CD4-positive, alpha-beta T cell treated with Interleukin-4 for 1 hour (primary cell): ENCODE data around the gene LEFTY1.
A peak's percentile ranks its signal among the peaks of the same experiment; 100 is the strongest.

Source experiments
- DNase-seq, 2 donors: peaks; one replicate each; pipeline ENCODE4 v3.0.0-alpha.2; 2020 to 2022

The LEFTY1 gene

DNA sequence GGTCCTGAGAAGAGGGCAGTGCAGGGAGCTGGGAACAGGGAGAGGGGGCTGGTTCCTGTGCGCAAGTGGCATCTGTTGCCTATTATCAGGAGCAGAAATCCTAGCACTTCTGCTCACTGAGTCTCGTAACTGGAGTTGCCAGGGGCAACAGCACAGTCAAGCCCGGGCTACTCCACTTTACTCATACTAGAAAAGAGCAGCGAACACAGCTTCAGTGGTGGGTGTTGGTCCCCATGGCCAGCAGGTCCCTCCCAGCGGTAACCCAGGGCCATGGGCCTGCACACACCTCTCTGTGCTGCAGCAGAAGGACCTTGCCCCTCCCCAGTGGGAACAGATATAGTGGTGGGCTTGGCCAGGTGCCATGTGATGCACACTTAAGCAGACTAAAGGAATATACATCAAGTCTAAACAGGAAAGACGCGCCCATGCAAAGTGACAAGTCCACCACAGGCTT is 26.6 kb upstream of the LEFTY1 start:
- no peak for DNase-seq

- DNase-seq, result no peak
These were observed 26.0 kb upstream of the LEFTY1 start for GRCh38 chr1:225914947-225915346.

- no peak for DNase-seq
These were observed 25.4 kb upstream of the LEFTY1 start for GRCh38 chr1:225914391-225914790.

DNA sequence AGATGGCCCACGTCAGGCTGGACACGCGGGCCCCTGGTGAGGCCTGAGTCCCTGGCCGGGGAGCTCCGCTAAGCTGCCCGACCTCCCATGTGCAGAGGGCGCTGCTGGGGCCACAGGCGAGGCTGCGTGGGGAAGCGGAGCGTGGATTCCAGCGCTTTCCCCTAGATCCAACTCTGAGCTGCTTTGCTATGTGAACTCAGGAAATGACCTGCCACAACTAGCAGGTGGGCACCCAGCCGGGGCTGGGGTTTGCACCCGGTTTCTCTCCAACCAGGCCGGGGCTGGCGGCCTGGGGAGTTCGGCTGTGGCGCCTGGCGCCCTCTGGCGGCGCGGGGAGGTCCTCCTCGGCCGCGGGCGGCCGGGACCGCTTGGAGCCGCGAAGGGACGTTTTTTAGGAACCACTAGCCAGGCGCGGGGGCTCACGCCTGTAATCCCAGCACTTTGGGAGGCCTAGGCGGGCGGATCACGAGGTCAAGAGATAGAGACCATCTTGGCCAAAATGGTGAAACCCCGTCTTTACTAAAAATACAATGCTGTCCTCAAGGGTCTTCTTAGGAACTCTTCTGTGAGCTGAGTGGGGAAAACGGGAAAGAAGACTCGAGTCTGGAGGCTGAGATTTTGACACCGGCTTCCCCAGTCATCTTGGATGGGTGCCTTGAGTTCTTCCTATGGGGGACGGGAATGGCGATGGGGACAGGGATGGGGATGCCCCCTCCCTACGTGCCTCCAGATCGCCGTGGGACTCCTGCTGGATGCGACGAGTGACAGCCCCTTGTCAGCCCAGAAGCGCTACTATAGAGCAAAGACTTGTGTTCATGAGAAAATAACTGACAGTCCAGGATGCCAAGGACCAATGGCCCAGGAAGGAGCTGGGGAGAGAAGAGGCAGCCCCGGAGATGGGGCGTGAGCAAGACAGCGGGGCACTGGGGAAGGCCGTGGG is 22.5 kb upstream of the LEFTY1 start:
- peak; percentile 69 for DNase-seq

DNA sequence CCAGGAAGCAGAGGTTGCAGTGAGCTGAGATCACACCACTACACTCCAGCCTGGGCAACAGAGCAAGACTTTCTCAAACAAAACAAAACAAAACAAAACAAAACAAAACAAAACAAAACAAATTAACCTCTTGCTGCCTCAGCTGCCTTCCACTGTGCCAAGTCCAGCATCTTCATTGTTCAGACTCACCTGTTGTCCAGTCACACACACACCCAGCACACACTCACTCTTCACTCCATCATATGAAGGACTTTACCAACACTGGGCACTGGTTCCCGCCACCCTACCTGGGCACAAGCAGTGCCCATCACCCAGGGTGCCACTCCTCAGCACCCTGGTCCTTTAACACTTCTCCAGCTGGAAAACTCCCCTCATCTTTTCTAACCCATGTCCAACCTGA is 20.5 kb upstream of the LEFTY1 start:
- no peak for DNase-seq

DNA sequence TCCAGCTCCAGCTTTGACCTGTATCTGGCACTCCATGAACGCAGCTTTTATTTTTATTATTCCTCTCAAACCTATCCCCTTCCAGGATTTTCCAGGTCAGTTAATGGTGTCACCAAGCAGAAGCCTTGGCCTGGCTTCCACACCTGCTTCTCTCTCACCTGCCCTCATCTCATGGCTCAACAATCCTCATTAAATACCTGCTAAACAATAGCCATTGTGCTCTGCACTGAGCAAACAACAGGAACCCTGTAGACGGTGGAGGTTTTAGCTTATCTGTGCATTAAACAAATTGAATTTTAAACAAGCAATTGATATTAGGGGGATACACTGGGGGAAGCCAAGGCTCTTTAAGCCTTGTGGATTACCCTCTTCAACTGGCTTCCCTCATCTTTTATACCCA is 19.8 kb upstream of the LEFTY1 start:
- DNase-seq, result no peak

GRCh38 chr1:225908013-225908640 is 19.2 kb upstream of the LEFTY1 start:
- no peak for DNase-seq

DNA sequence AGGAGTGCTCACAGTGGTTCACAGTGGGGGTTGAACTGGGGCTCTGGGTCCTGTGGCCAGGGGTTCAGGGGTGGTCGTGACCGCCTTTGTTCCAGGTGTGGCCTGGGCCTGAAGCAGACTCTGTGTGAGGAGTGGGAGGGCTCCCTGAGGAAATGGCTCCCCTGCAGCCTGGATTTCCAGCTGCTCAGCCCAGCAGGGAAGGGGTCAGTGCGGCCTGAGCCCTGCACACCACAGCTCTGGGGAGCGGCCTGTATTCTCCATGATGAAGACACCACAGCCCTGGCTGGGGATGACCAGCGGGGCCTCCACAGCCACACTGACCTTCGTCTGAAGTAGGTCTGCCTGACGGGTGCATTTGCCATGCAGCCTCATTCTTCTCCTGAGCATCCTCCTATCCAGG is 18.4 kb upstream of the LEFTY1 start:
- DNase-seq, result no peak

DNA sequence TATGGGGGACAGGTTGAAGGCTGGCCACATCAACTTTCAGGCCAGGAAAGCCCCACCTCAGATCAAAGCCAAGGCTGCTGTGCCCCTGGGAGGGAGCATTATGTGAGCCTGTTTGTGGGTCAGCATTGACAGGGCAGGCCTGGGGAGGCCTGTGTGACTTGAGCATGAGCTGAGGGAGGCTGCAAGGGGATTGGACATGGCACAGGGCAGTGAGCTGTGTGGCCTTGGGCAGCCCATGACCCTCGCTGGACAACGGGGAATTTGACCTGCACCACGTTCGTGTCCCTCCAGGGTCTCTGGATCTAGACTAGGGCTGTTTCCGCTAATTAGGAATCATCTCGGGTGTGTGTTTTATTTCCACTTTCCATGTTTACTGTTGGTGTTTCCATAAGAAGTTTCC is 17.5 kb upstream of the LEFTY1 start:
- no peak for DNase-seq

DNA sequence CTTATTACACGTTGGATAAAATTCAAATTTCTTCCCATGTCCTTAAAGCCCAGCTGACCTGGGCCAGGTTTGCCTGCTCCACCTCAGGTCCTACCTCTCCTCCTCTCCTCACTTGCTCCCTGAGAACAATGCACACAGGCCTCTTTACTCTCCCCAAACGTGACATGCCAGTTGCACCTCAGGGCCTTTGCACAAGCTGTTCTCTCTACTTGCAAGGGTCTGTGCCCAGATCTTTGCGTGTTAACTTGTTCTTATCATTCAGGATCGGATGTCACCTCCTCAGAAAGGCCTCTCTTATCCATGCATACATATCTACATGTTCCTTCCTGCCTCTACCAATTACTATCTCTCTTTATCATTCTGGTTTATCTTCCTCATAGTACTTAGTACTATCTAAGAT is 14.7 kb upstream of the LEFTY1 start:
- DNase-seq, result no peak

DNA sequence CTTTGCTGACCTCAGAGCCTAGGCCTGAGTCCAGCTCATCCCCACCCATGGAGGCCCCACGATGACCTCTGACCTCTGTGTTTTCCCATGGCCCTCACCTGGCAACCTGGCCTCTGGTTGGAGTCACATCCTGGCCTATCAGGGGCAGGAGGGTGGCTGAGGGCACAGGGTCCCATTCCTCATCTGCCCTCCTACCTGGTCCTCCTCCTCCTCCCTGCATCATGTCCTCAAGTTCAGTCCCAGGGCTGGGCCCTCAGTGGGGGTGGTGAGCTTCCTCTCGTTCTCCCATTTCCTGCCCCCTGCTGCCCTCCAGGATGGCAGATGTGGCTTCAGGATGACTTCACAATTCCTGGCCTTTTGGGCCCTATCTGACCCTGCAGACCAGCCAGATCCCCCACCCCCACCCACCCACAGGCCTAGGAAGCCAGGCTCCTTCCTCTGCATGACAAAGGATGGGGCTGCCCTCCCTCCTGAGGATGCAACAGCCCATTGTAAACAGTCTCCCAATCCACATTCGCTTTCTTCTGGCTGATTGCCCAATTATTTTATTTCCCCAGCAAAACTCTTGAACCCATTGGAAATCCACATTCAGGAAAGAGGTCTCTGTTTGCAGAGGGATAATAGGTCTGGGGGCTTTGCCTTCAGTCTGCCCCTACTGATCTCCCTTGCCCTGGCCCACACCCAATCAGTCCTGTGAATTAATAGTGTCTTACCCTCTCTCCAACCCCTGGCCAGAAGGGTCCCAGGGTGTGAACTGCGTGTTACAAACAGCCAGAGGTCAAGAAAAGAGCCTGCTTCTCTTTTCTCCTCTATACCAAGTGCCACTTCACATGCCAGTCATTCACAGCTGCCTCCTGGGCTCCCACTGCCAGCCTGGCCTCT is 10.3 kb upstream of the LEFTY1 start:
- DNase-seq, result no peak

DNA sequence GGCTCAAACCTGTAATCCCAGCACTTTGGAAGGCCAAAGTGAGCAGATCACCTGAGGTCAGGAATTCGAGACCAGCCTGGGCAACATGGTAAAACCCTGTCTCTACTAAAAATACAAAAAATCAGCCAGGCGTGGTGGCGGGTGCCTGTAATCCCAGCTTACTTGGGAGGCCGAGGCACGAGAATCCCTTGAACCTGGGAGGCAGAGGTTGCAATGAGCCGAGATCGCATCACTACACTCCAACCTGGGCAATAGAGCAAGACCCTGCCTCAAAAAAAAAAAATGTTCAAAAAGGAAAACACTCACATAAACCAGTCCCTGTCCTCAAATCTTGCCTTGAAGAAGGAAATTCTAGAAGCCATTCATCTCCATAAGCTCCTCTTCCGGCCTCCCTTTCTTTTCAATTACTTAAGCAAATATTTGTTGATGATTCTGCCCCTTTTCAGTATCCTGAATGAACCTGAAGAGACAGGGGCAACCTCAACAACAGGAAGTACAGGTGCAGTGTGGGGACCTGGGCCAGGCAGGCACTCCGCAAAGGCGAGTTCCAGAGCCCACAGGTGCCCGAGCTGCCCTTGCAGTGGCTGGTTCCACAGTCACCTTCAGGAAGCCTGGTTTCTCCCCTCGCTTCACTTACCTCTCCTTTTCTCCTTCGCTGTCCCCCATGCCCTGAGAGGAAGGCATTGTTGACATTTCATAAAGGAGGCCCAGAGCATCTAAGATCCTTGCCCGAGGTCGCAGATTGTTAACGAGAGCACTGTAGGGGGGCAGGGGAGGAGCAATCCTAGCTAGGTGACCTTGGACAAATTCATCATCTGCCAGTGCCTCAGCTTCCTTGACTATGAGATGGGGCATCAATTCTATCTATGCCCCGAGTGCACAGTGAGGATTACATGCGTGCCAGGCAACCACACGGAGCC is 8.9 kb upstream of the LEFTY1 start:
- DNase-seq, result peak; percentile 48 to 49

DNA sequence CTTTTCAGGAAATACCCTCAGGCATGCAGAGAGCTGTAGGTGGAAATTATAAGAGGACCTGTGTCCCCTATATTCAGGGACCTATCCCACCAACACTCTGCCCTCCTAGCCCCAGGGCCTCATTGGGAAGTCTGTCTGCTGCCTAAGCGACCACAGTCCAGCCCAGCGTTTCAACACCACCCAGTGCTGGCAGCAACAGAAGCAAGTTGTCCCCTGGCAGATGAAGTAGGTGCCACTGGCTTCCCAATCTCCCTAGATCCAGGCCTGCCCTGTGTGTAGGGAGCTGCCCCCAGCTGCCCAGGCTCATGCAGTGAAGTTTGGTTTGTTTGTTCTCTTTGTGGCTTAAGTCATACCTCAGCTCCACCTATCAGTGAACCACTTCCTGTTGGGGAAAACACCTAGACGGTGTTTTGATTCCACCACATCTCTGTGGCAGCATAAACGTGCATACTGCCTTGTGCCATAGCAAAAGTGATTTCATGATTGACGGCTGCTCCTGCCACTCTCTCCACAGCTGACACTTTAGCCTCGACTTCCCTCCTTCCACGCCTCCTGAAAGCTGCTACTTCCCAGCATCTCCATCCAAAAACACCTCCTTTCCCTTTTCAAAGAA is 8.1 kb upstream of the LEFTY1 start:
- peak; percentile 87 to 89 for DNase-seq

DNA sequence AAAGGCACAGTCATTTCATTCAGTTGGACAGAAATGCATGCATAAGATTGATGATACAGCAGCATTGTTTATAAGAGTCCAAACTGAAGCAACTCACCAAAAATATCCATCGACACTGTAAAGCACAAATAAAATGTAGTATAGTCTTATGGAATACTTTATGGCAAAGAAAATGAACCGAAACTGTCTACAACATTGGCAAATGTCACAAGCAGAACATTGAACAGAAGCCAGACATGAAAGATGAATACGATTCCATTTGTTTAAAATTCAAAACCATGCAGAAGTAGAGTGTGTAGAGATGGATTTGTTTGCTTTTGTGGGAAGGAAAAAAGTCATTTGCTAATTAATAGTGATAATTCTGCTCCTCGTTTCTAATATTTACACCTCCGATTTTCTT is 7.5 kb upstream of the LEFTY1 start:
- no peak for DNase-seq

DNA sequence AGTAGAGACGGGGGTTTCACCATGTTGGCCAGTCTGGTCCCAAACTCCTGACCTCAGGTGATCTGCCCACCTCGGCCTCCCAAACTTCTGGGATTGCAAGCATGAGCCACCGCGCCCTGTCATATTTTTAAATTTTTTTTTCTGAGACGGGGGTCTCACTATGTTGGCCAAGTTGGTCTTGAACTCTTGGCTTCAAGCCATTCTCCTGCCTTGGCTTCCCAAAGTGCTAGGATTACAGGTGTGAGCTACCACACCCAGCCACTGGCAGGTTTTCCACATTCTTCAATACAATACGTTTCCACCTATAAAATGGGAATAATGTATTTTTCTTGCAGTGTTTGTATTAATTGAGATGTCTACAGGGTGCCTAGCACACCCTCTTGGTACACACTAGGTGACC is 3.4 kb upstream of the LEFTY1 start:
- DNase-seq, result no peak

- no peak for DNase-seq
These were observed 2.5 kb upstream of the LEFTY1 start for GRCh38 chr1:225891229-225891972.

GRCh38 chr1:225890346-225891228 is 1.6 kb upstream of the LEFTY1 start:
- no peak for DNase-seq

DNA sequence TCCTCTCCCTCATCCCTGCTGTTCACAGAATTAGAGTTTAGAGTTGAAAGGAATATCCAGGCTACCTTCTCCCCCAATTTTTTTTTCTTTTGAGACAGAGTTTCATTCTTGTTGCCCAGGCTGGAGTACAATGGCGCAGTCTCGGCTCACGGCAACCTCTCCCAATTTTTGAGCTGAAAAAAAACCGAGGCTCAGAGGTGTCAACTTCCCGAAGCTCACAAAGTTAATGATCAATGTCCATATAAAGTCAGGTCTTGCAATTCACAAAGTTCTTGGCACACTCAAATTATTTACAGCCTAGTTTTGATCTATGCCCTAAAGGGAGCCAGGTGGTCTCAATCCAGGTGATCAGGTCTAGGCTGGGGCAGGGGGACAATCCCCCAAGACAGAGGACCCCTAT is 797 bp upstream of the LEFTY1 start:
- no peak for DNase-seq

- no peak for DNase-seq
These were observed 553 bp downstream of the LEFTY1 start for GRCh38 chr1:225888289-225888897.
